ENCODE results near the gene GAS2L2.

DNA sequence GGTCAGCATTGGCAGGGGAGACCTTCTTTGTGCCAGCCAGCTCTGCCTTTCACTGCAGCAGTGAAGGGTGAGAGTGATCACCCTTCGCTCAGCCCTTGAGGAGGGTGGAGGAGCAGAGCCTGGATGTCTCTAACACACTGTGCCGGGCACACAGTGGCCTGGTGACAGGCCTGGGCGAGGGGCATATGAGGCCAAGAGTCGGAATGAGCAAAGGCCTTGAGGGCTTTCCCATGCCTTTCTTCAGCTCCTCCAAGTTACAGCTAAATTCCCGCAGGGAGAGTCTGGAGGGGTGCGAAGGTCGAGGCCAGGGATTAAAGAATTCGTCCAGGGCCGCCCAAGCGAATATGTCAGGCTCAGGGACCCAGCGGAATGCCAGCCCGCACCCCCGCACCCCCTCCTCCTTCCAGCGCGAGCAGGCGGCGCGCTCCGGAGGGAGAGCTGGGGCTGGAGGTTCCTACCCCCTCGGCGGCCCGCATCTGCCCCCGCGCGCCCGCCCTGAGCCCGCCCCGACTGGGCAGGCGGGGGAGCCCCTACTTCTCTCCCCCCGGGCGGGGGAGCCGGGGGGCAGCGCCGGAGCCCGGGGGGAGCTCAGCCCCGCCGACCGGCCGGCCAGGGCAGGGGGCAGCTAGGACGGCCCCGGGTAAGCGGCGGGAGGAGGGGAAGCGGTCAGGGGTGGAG is 21.7 kb downstream of the GAS2L2 start, which contains the start of gene RASL10B:
- TF ChIP-seq, protein P1, sequence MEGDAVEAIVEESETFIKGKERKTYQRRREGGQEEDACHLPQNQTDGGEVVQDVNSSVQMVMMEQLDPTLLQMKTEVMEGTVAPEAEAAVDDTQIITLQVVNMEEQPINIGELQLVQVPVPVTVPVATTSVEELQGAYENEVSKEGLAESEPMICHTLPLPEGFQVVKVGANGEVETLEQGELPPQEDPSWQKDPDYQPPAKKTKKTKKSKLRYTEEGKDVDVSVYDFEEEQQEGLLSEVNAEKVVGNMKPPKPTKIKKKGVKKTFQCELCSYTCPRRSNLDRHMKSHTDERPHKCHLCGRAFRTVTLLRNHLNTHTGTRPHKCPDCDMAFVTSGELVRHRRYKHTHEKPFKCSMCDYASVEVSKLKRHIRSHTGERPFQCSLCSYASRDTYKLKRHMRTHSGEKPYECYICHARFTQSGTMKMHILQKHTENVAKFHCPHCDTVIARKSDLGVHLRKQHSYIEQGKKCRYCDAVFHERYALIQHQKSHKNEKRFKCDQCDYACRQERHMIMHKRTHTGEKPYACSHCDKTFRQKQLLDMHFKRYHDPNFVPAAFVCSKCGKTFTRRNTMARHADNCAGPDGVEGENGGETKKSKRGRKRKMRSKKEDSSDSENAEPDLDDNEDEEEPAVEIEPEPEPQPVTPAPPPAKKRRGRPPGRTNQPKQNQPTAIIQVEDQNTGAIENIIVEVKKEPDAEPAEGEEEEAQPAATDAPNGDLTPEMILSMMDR (IDR thresholded peaks at IDR 0.05): no peak
- no peak for TF ChIP-seq EP300 (IDR thresholded peaks at IDR 0.05)
- no peak for TF ChIP-seq POLR2A (IDR thresholded peaks at IDR 0.05)

Measured in stomach (tissue), 4 donors.